Measurements from ENCODE around the gene CDK6. TPM values are rescaled to one million over a fixed set of nuclear protein-coding genes. Genes with fewer than 3 reads are reported as not detected.
A peak's percentile ranks its signal among the peaks of the same experiment; 100 is the strongest.
"Not testable (repeated sequence)": the region's sequence is repeated elsewhere in the genome, so short reads cannot be mapped to it uniquely, and the experiment has no call there.

Gene CDK6
- total RNA-seq, 2 experiments from 2014 or later: 130 to 138 TPM

GRCh38 chr7:92609921-92610518 is 226.4 kb downstream of the CDK6 start:
- H3K9me3 Mint-ChIP-seq: no peaks in the 10 kb centered on the region
- H3K27ac Mint-ChIP-seq: peak overlapping the region; percentile 56
- ChIA-PET CTCF (interaction anchor here (0.6 to 4.4 kb wide), 8 partner anchors 10 to 89 kb away, joined by 3 to 14 read pairs (median 4); partner anchors contain the start of genes FAM133B, PEX1 and RBM48), POLR2A (no interaction called here)
- H3K36me3 Mint-ChIP-seq (ENCODE audit: low read depth): peaks cover 32% of the 10 kb centered on the region
- H3K27me3 Mint-ChIP-seq: no peaks in the 10 kb centered on the region
- peaks cover 23% of the 10 kb centered on the region for H3K4me1 Mint-ChIP-seq (ENCODE audit: low read depth)
- H3K4me3 Mint-ChIP-seq: no peak overlapping the region
- peak; percentile 43 for TF ChIP-seq CTCF (IDR thresholded peaks at IDR 0.05)
- intact Hi-C loops (cut with micrococcal nuclease): no loop called here
- DNase-seq (no peak), ATAC-seq (peak; percentile 65)

GRCh38 chr7:92608380-92609322 is 227.7 kb downstream of the CDK6 start:
- POLR2A ChIA-PET: interaction anchor here (1.0 kb wide), 1 partner anchor 9 kb away, joined by 4 read pairs; no protein-coding TSS in a partner anchor
- Mint-ChIP-seq H3K4me3 (no peak overlapping the region), H3K27ac (no peak overlapping the region), H3K4me1 (ENCODE audit: low read depth) (peaks cover 23% of the 10 kb centered on the region), H3K9me3 (no peaks in the 10 kb centered on the region), H3K27me3 (no peaks in the 10 kb centered on the region), H3K36me3 (ENCODE audit: low read depth) (peaks cover 21% of the 10 kb centered on the region)
- CTCF ChIA-PET: interaction anchor here (1.3 to 4.4 kb wide), 5 partner anchors 10 to 60 kb away, joined by 3 to 14 read pairs (median 9); no protein-coding TSS in a partner anchor
- ATAC-seq (no peak), DNase-seq (no peak)
- intact Hi-C loops (cut with micrococcal nuclease): no loop called here
- no peak for TF ChIP-seq CTCF (IDR thresholded peaks at IDR 0.05)

GRCh38 chr7:92606985-92607384 is 229.4 kb downstream of the CDK6 start:
- Mint-ChIP-seq H3K36me3 (ENCODE audit: low read depth) (peaks cover 10% of the 10 kb centered on the region), H3K4me3 (no peak overlapping the region), H3K9me3 (no peaks in the 10 kb centered on the region), H3K27me3 (no peaks in the 10 kb centered on the region), H3K27ac (no peak overlapping the region), H3K4me1 (ENCODE audit: low read depth) (peaks cover 10% of the 10 kb centered on the region)
- intact Hi-C loops (cut with micrococcal nuclease): no loop called here
- ChIA-PET POLR2A (interaction anchor here (0.9 kb wide), 1 partner anchor 222 kb away, joined by 4 read pairs; no protein-coding TSS in a partner anchor), CTCF (interaction anchor here (1.1 to 2.7 kb wide), 3 partner anchors 14 to 16 kb away, joined by 3 to 9 read pairs (median 3); no protein-coding TSS in a partner anchor)
- no peak for TF ChIP-seq CTCF (IDR thresholded peaks at IDR 0.05)
- DNase-seq (no peak), ATAC-seq (no peak)

GRCh38 chr7:92604517-92604916 is 231.9 kb downstream of the CDK6 start:
- CTCF ChIA-PET: interaction anchor here (1.3 to 4.0 kb wide), 2 partner anchors 12 to 14 kb away, joined by 3 to 12 read pairs; partner anchors contain the start of gene FAM133B

GRCh38 chr7:92603089-92603445 is 233.3 kb downstream of the CDK6 start:
- intact Hi-C loops (cut with micrococcal nuclease): no loop called here

More at GRCh38 chr7:92604517-92604916, 231.9 kb downstream of the CDK6 start:
- H3K27me3 Mint-ChIP-seq; intact Hi-C loops (cut with micrococcal nuclease); DNase-seq; H3K9me3 Mint-ChIP-seq; H3K4me1 Mint-ChIP-seq (ENCODE audit: low read depth); H3K4me3 Mint-ChIP-seq; ATAC-seq; H3K27ac Mint-ChIP-seq; H3K36me3 Mint-ChIP-seq (ENCODE audit: low read depth): not testable (repeated sequence)
- POLR2A ChIA-PET: interaction anchor here (0.6 to 1.4 kb wide), 2 partner anchors 14 to 41 kb away, joined by 3 to 4 read pairs; no protein-coding TSS in a partner anchor

More at GRCh38 chr7:92603089-92603445, 233.3 kb downstream of the CDK6 start:
- H3K4me1 Mint-ChIP-seq (ENCODE audit: low read depth): no peaks in the 10 kb centered on the region
- DNase-seq: no peak
- H3K4me3 Mint-ChIP-seq: no peak overlapping the region
- POLR2A ChIA-PET: interaction anchor here (0.6 to 1.7 kb wide), 2 partner anchors 12 to 366 kb away, joined by 3 to 10 read pairs; partner anchors contain the start of gene FAM133B
- CTCF ChIA-PET: interaction anchor here (0.9 to 4.0 kb wide), 3 partner anchors 11 to 18 kb away, joined by 3 to 12 read pairs (median 4); partner anchors contain the start of gene FAM133B
- H3K27me3 Mint-ChIP-seq: no peaks in the 10 kb centered on the region
- H3K9me3 Mint-ChIP-seq: no peaks in the 10 kb centered on the region
- H3K36me3 Mint-ChIP-seq (ENCODE audit: low read depth): peaks cover 3% of the 10 kb centered on the region
- no peak for ATAC-seq
- no peak overlapping the region for H3K27ac Mint-ChIP-seq
- no peak for TF ChIP-seq CTCF (IDR thresholded peaks at IDR 0.05)

Data from activated CD8-positive, alpha-beta T cell treated with anti-CD3 and anti-CD28 coated beads for 36 hours (primary cell).